K562 (cell line): ENCODE results near the gene CELF4. TPM values are rescaled to one million over a fixed set of nuclear protein-coding genes. Genes with fewer than 3 reads are reported as not detected.

Experiments
- ATAC-seq: fragments of 200-7000 bp; cut with Tn5 transposase; 3 replicates; pipeline ENCODE4 v1.9.1; 2020; ENCODE audit warnings: moderate library complexity
- BruUV-seq: library from RNA; stranded (reverse); fragments of 400-500 nt; replicated peaks from 2 replicates; lab custom pipeline; 2021; lab: Mats Ljungman, UMichigan
- CTCF ChIA-PET: fragments of 300-600 bp; formaldehyde crosslinking; extraction: SDS; loops from one replicate; lab custom pipeline; 2021; ENCODE audit warnings: low intra/inter-chr PET ratio; lab: Yijun Ruan, JAX
- POLR2A ChIA-PET: fragments of 300-600, 350-650 bp; sonication (Branson Sonifier 250); formaldehyde crosslinking; extraction: SDS; loops from one replicate; lab custom pipeline; 2021; ENCODE audit warnings: antibody characterized with exemption, inconsistent platforms; lab: Yijun Ruan, JAX
- DNase-seq, 4 experiments: peaks; one replicate each; pipeline versions ENCODE4 v3.0.0 to v3.0.0-alpha.2; 2011 to 2018; ENCODE audit warnings: low spot score in 3 of 4, mixed read lengths in 3 of 4; ENCODE audit errors: extremely low read depth in 1 of 4
- FAIRE-seq: peaks from 2 replicates; lab custom pipeline; 2011; peaks lifted over from hg19 to GRCh38; lab: Jason Lieb, UNC
- H2AFZ ChIP-seq: 2 replicates; pipeline ENCODE4 v1.6.0; 2011; ENCODE audit warnings: low read depth, low read length, control low read depth, inconsistent platforms
- H3K27ac ChIP-seq: fragments of 200-600 bp; 3 replicates; pipeline ENCODE4 v1.8.0; 2011; ENCODE audit warnings: low read depth, mild to moderate bottlenecking, control low read depth, inconsistent platforms, low read length, moderate library complexity, mixed read lengths; ENCODE audit errors: extremely low read depth
- H3K27me3 ChIP-seq, 2 experiments: fragments of 300-600 bp in 1 of 2; 2 replicates in 1 of 2; 3 replicates in 1 of 2; pipeline versions ENCODE4 v1.6.0 to v1.8.0; 2011; ENCODE audit warnings: inconsistent platforms in 2 of 2, low read length in 2 of 2, mild to moderate bottlenecking in 1 of 2, mixed read lengths in 1 of 2, moderate library complexity in 1 of 2; ENCODE audit not compliant: control insufficient read depth in 2 of 2, insufficient read depth in 2 of 2
- H3K36me3 ChIP-seq: fragments of 300-600 bp; 3 replicates; pipeline ENCODE4 v1.8.0; 2011; ENCODE audit warnings: mild to moderate bottlenecking, low read length, inconsistent platforms; ENCODE audit not compliant: control insufficient read depth, insufficient read depth
- H3K4me1 ChIP-seq, 2 experiments: fragments of 200-600 bp in 1 of 2; replicated peaks in 1 of 2; 2 replicates in 1 of 2; 3 replicates in 1 of 2; pipeline versions ENCODE4 v1.5.1 to v1.8.0; 2011; ENCODE audit warnings: inconsistent platforms in 2 of 2, low read length in 2 of 2, mild to moderate bottlenecking in 1 of 2, mixed read lengths in 1 of 2, moderate library complexity in 1 of 2; ENCODE audit not compliant: control insufficient read depth in 2 of 2, insufficient read depth in 2 of 2
- H3K4me2 ChIP-seq: 2 replicates; pipeline ENCODE4 v1.6.1; 2011; ENCODE audit warnings: low read length, control low read depth, inconsistent platforms, mixed read lengths; ENCODE audit not compliant: insufficient read depth
- H3K4me3 ChIP-seq: fragments of 200-600 bp; sonication (generic), shearing (Covaris generic); 2 replicates; pipeline ENCODE4 v1.5.1; 2016; ENCODE audit warnings: control low read depth, inconsistent platforms
- H3K79me2 ChIP-seq: fragments of 200-600 bp; 3 replicates; pipeline ENCODE4 v1.8.0; 2011; ENCODE audit warnings: low read length, inconsistent platforms; ENCODE audit not compliant: control insufficient read depth, insufficient read depth
- H3K9ac ChIP-seq, 2 experiments: 2 replicates each; pipeline versions ENCODE4 v1.6.0 to v1.6.1; 2011; ENCODE audit warnings: low read depth in 2 of 2, low read length in 2 of 2, control low read depth in 1 of 2, inconsistent platforms in 1 of 2, mild to moderate bottlenecking in 1 of 2, mixed read lengths in 1 of 2; ENCODE audit not compliant: insufficient read depth in 1 of 2
- H3K9me1 ChIP-seq: one replicate; pipeline ENCODE4 v1.6.0; 2011; ENCODE audit warnings: inconsistent platforms, mild to moderate bottlenecking, low read length, moderate library complexity; ENCODE audit not compliant: control insufficient read depth, insufficient read depth
- H3K9me3 ChIP-seq: replicated peaks from 2 replicates; pipeline ENCODE4 v1.5.1; 2011; ENCODE audit warnings: low read depth, low read length, inconsistent platforms; ENCODE audit not compliant: control insufficient read depth, insufficient read depth
- H4K20me1 ChIP-seq: replicated peaks from 2 replicates; pipeline ENCODE4 v1.6.1; 2011; ENCODE audit warnings: low read length, inconsistent platforms, mixed read lengths; ENCODE audit not compliant: control insufficient read depth, insufficient read depth
- BRD9 ChIP-seq: fragments of 450-650 bp; IDR thresholded peaks from 2 replicates; pipeline ENCODE4 v1.6.1; 2018; ENCODE audit warnings: low read depth; ENCODE audit not compliant: partially characterized antibody
- ETV1 ChIP-seq: fragments of 450-650 bp; conservative IDR thresholded peaks from 2 replicates; pipeline ENCODE4 v1.6.1; 2016; ENCODE audit warnings: missing genetic modification characterization, control low read depth, low read depth, missing compliant biosample characterization
- NFXL1 ChIP-seq: fragments of 450-650 bp; formaldehyde crosslinking; IDR thresholded peaks from 2 replicates; pipeline ENCODE4 v1.4.0; 2021; ENCODE audit warnings: mild to moderate bottlenecking
- NKRF ChIP-seq: fragments of 450-650 bp; IDR thresholded peaks from 2 replicates; pipeline ENCODE4 v1.6.1; 2016; ENCODE audit warnings: borderline replicate concordance
- STAG1 ChIP-seq: sonication (generic); formaldehyde crosslinking; IDR thresholded peaks from 2 replicates; pipeline ENCODE4 v1.5.0; 2020; ENCODE audit warnings: missing genetic modification reagents, borderline replicate concordance
- TAF1 ChIP-seq: IDR thresholded peaks from 2 replicates; pipeline ENCODE4 v1.6.1; 2011; ENCODE audit warnings: mild to moderate bottlenecking, low read length, moderate library complexity; ENCODE audit not compliant: insufficient read depth, control insufficient read depth, severe bottlenecking; ENCODE audit errors: extremely low read depth
- U2AF1 ChIP-seq: fragments of 200-400 bp; formaldehyde crosslinking; optimal IDR thresholded peaks from 2 replicates; pipeline ENCODE3; 2017; ENCODE audit warnings: mild to moderate bottlenecking, low read depth, low read length, moderate library complexity
- ZNF174 ChIP-seq: fragments of 250-450 bp; sonication (Bioruptor Pico); IDR thresholded peaks from 2 replicates; pipeline ENCODE4 v1.4.0; 2020; ENCODE audit warnings: mild to moderate bottlenecking
- ZNF592 ChIP-seq: fragments of 450-650 bp; IDR thresholded peaks from 2 replicates; pipeline ENCODE4 v1.6.1; 2017; ENCODE audit warnings: antibody characterized with exemption, mild to moderate bottlenecking
- ZNF77 ChIP-seq: fragments of 250-450 bp; sonication (Bioruptor Pico); IDR thresholded peaks from 2 replicates; pipeline ENCODE4 v1.5.0; 2020
- WGBS: fragments of 100-300 bp; shearing (Covaris generic); methylation state at CpG from one replicate; pipeline ENCODE4 v1.1.6; 2016; ENCODE audit warnings: low coverage, mixed read lengths; ENCODE audit not compliant: insufficient coverage; ENCODE audit errors: missing lambda C conversion rate; 5-methylcytosine and 5-hydroxymethylcytosine counted together
- in situ Hi-C: fragments of 300-500 bp; cut with MboI; formaldehyde crosslinking; loops from 4 replicates; pipeline ENCODE4 v1.15.0; 2018; ENCODE audit warnings: inconsistent platforms, mixed read lengths
- intact Hi-C: fragments of 100-400 bp; cut with micrococcal nuclease; formaldehyde crosslinking; loops from 2 replicates; pipeline ENCODE4 v1.14.2; 2022
- polyA plus RNA-seq, 8 experiments: library from polyadenylated mRNA; depleted of rRNA in 4 of 8; stranded (reverse) in 5 of 8; unstranded in 3 of 8; fragments of >200 nt; fragmentation: Nextera tagmentation in 2 of 8; fragmentation: Illumina TruSeq in 1 of 8; extraction: Ambion mirVana in 2 of 8; extraction: Trizol in 1 of 8; gene quantifications; 2 replicates each; pipeline versions ENCODE4 v1.2.1 to v1.2.3, GENCODE V29; 2011 to 2014; ENCODE audit warnings: inconsistent platforms in 1 of 8, missing spikeins in 1 of 8
- total RNA-seq, 7 experiments: library from RNA; depleted of rRNA in 6 of 7; stranded (reverse); fragments of >200 nt in 6 of 7; fragmentation: Illumina TruSeq in 2 of 7; extraction: Trizol in 2 of 7; gene quantifications; 2 replicates each; pipeline versions ENCODE4 v1.2.1 to v1.2.3, GENCODE V29; 2011 to 2021; ENCODE audit warnings: low replicate concordance in 1 of 7

The CELF4 gene
- total and polyA plus RNA-seq, 9 of the 15 experiments (the other 6 are each of a cell fraction or from before 2014, with no cell fraction given): 0.04 to 0.24 (median 0.07) TPM; not detected in 3

DNA sequence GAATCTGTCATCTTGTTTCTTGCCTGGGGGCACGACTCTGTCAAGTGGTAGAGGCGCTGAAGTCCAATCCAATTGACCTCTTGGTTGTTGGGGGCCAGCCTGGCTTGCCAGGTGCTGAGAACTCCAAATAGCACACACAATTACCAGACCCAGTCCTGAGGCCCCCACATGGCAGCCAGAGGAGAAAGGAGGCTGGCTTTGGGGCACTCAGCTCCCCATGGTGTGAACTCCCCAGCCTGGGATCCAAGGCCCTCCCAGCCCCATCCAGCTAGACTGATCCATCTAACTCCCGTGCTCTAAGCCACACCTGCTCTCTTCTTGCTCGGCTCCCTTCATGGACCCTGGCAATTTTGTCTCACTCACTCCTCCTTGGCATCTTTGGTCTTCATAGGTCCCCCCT lies 170.0 kb downstream of the CELF4 start:
- TF ChIP-seq U2AF1 (no peak), ZNF77 (CRISPR knock-in tag) (no peak), ETV1 (no peak)
- H3K4me3 ChIP-seq: no peak overlapping the region
- peaks cover 0 to 10% of the 10 kb centered on the region in 2 experiments; a peak in 2 of 5 replicates for H3K27me3 ChIP-seq
- no peak overlapping the region for H3K9ac ChIP-seq
- ChIA-PET CTCF (no interaction called here), POLR2A (no interaction called here)
- no peaks in the 10 kb centered on the region for H3K36me3 ChIP-seq
- intact Hi-C loops (no loop called here), in situ Hi-C loops (no loop called here)
- H3K27ac ChIP-seq: no peak overlapping the region
- FAIRE-seq: no peak
- no TSS peak for BruUV-seq
- H3K9me1 ChIP-seq: no peaks in the 10 kb centered on the region
- H3K79me2 ChIP-seq: no peaks in the 10 kb centered on the region
- H3K4me2 ChIP-seq: no peak overlapping the region
- ATAC-seq: no peak
- WGBS: 0% methylated on average over 2 of the region's 4 CpGs
- H3K9me3 ChIP-seq: no peaks in the 10 kb centered on the region
- no peak overlapping the region for H2AFZ ChIP-seq
- 0 out of 2 replicates have a peak, but pooled peaks cover 6% of the 10 kb centered on the region for H4K20me1 ChIP-seq
- DNase-seq: no peak
- peaks cover 0 to 8% of the 10 kb centered on the region in 2 experiments; a peak in 3 of 5 replicates for H3K4me1 ChIP-seq

- no peaks in the 10 kb centered on the region for H3K9me1 ChIP-seq
- in situ Hi-C loops: no loop called here
- H2AFZ ChIP-seq: no peak overlapping the region
- 2% methylated on average over 7 of the region's 7 CpGs for WGBS
- intact Hi-C loops: no loop called here
- peaks cover 0 to 10% of the 10 kb centered on the region in 2 experiments; a peak in 2 of 5 replicates for H3K27me3 ChIP-seq
- no peak for ATAC-seq
- POLR2A ChIA-PET: no interaction called here
- CTCF ChIA-PET: no interaction called here
- H3K79me2 ChIP-seq: no peaks in the 10 kb centered on the region
- H4K20me1 ChIP-seq: 0 out of 2 replicates have a peak, but pooled peaks cover 6% of the 10 kb centered on the region
- peaks cover 0 to 8% of the 10 kb centered on the region in 2 experiments; a peak in 3 of 5 replicates for H3K4me1 ChIP-seq
- no peak for DNase-seq
- no TSS peak for BruUV-seq
- H3K27ac ChIP-seq: no peak overlapping the region
- no peak overlapping the region for H3K9ac ChIP-seq
- no peaks in the 10 kb centered on the region for H3K9me3 ChIP-seq
- FAIRE-seq: no peak
- H3K4me3 ChIP-seq: no peak overlapping the region
- no peak overlapping the region for H3K4me2 ChIP-seq
- no peaks in the 10 kb centered on the region for H3K36me3 ChIP-seq
- TF ChIP-seq STAG1 (CRISPR knock-in tag): no peak
- TF ChIP-seq NKRF: no peak
- no peak for TF ChIP-seq TAF1
- no peak for TF ChIP-seq NFXL1 (CRISPR knock-in tag)
- no peak for TF ChIP-seq ZNF174
- TF ChIP-seq ZNF592: no peak
- TF ChIP-seq BRD9: no peak
These were observed 170.5 kb downstream of the CELF4 start for GRCh38 chr18:37395138-37395537.
